Activated naive CD8-positive, alpha-beta T cell treated with anti-CD3 and anti-CD28 coated beads for 36 hours (primary cell): ENCODE results near the gene MYLK. TPM values are rescaled to one million over a fixed set of nuclear protein-coding genes. Genes with fewer than 3 reads are reported as not detected.

Experiments used
- DNase-seq: peaks from one replicate; pipeline ENCODE4 v3.0.0; 2021
- H3K27ac Mint-ChIP-seq: one replicate; pipeline ENCODE4 v1.8.0; 2022; ENCODE audit warnings: mild to moderate bottlenecking, moderate library complexity, mixed read lengths
- H3K27me3 Mint-ChIP-seq: one replicate; pipeline ENCODE4 v1.8.0; 2022; ENCODE audit warnings: mild to moderate bottlenecking, mixed read lengths
- H3K36me3 Mint-ChIP-seq: one replicate; pipeline ENCODE4 v1.8.0; 2021; ENCODE audit warnings: mild to moderate bottlenecking, mixed read lengths
- H3K4me1 Mint-ChIP-seq: one replicate; pipeline ENCODE4 v1.8.0; 2021; ENCODE audit warnings: mixed read lengths
- H3K4me3 Mint-ChIP-seq: one replicate; pipeline ENCODE4 v1.8.0; 2022; ENCODE audit warnings: mild to moderate bottlenecking, moderate library complexity, mixed read lengths
- H3K9me3 Mint-ChIP-seq: one replicate; pipeline ENCODE4 v1.8.0; 2022; ENCODE audit warnings: mixed read lengths
- total RNA-seq, 2 experiments: library from RNA; stranded (reverse); gene quantifications; one replicate each; pipeline ENCODE4 v1.2.3, GENCODE V29; 2021

Gene MYLK
- total RNA-seq, 2 experiments from 2014 or later: not detected

GRCh38 chr3:123682781-123683504 is 201.2 kb downstream of the MYLK start:
- no peak overlapping the region for H3K4me3 Mint-ChIP-seq
- H3K27me3 Mint-ChIP-seq: no peaks in the 10 kb centered on the region
- DNase-seq: no peak
- H3K9me3 Mint-ChIP-seq: no peaks in the 10 kb centered on the region
- H3K36me3 Mint-ChIP-seq: no peaks in the 10 kb centered on the region
- no peak overlapping the region for H3K27ac Mint-ChIP-seq
- H3K4me1 Mint-ChIP-seq: no peaks in the 10 kb centered on the region

GRCh38 chr3:123682302-123682701 is 201.8 kb downstream of the MYLK start:
- no peak for DNase-seq
- H3K27ac Mint-ChIP-seq: no peak overlapping the region
- H3K27me3 Mint-ChIP-seq: no peaks in the 10 kb centered on the region
- no peaks in the 10 kb centered on the region for H3K9me3 Mint-ChIP-seq
- no peak overlapping the region for H3K4me3 Mint-ChIP-seq
- H3K4me1 Mint-ChIP-seq: no peaks in the 10 kb centered on the region
- H3K36me3 Mint-ChIP-seq: no peaks in the 10 kb centered on the region

- no peaks in the 10 kb centered on the region for H3K27me3 Mint-ChIP-seq
- no peaks in the 10 kb centered on the region for H3K9me3 Mint-ChIP-seq
- no peaks in the 10 kb centered on the region for H3K36me3 Mint-ChIP-seq
- H3K4me1 Mint-ChIP-seq: no peaks in the 10 kb centered on the region
- DNase-seq: no peak
- H3K4me3 Mint-ChIP-seq: no peak overlapping the region
- no peak overlapping the region for H3K27ac Mint-ChIP-seq
Observed at GRCh38 chr3:123679712-123680386, 204.3 kb downstream of the MYLK start.

GRCh38 chr3:123678108-123678511 is 206.0 kb downstream of the MYLK start:
- H3K36me3 Mint-ChIP-seq: no peaks in the 10 kb centered on the region
- H3K4me3 Mint-ChIP-seq: no peak overlapping the region
- H3K27ac Mint-ChIP-seq: no peak overlapping the region
- DNase-seq: no peak
- no peaks in the 10 kb centered on the region for H3K27me3 Mint-ChIP-seq
- no peaks in the 10 kb centered on the region for H3K9me3 Mint-ChIP-seq
- no peaks in the 10 kb centered on the region for H3K4me1 Mint-ChIP-seq

GRCh38 chr3:123672429-123673146 is 211.5 kb downstream of the MYLK start:
- Mint-ChIP-seq H3K4me1 (peaks cover 2% of the 10 kb centered on the region), H3K36me3 (no peaks in the 10 kb centered on the region), H3K27ac (no peak overlapping the region), H3K9me3 (no peaks in the 10 kb centered on the region), H3K27me3 (no peaks in the 10 kb centered on the region), H3K4me3 (no peak overlapping the region)
- DNase-seq: no peak

- Mint-ChIP-seq H3K9me3 (no peaks in the 10 kb centered on the region), H3K27me3 (no peaks in the 10 kb centered on the region), H3K36me3 (no peaks in the 10 kb centered on the region)
Observed at GRCh38 chr3:123670743-123671142, 213.4 kb downstream of the MYLK start.

GRCh38 chr3:123668906-123669305 is 215.2 kb downstream of the MYLK start:
- H3K9me3 Mint-ChIP-seq: no peaks in the 10 kb centered on the region

More at GRCh38 chr3:123670743-123671142, 213.4 kb downstream of the MYLK start:
- Mint-ChIP-seq H3K27ac (no peak overlapping the region), H3K4me3 (no peak overlapping the region), H3K4me1 (peaks cover 3% of the 10 kb centered on the region)
- no peak for DNase-seq

GRCh38 chr3:123667784-123668183 is 216.3 kb downstream of the MYLK start:
- DNase-seq: no peak
- peaks cover 5% of the 10 kb centered on the region for H3K27me3 Mint-ChIP-seq
- H3K9me3 Mint-ChIP-seq: no peaks in the 10 kb centered on the region
- H3K4me3 Mint-ChIP-seq: no peak overlapping the region
- H3K4me1 Mint-ChIP-seq: peaks cover 3% of the 10 kb centered on the region
- H3K36me3 Mint-ChIP-seq: no peaks in the 10 kb centered on the region
- H3K27ac Mint-ChIP-seq: no peak overlapping the region

More at GRCh38 chr3:123668906-123669305, 215.2 kb downstream of the MYLK start:
- no peak for DNase-seq
- H3K4me1 Mint-ChIP-seq: peaks cover 3% of the 10 kb centered on the region
- H3K27ac Mint-ChIP-seq: no peak overlapping the region
- no peaks in the 10 kb centered on the region for H3K36me3 Mint-ChIP-seq
- H3K27me3 Mint-ChIP-seq: no peaks in the 10 kb centered on the region
- no peak overlapping the region for H3K4me3 Mint-ChIP-seq

- H3K36me3 Mint-ChIP-seq: no peaks in the 10 kb centered on the region
- no peak overlapping the region for H3K4me3 Mint-ChIP-seq
- DNase-seq: no peak
- peaks cover 5% of the 10 kb centered on the region for H3K27me3 Mint-ChIP-seq
- no peaks in the 10 kb centered on the region for H3K9me3 Mint-ChIP-seq
- no peak overlapping the region for H3K27ac Mint-ChIP-seq
- H3K4me1 Mint-ChIP-seq: peaks cover 3% of the 10 kb centered on the region
Observed at GRCh38 chr3:123664753-123665152, 219.4 kb downstream of the MYLK start.

GRCh38 chr3:123663977-123664376 is 220.2 kb downstream of the MYLK start:
- Mint-ChIP-seq H3K4me1 (peaks cover 3% of the 10 kb centered on the region), H3K9me3 (no peaks in the 10 kb centered on the region), H3K4me3 (no peak overlapping the region), H3K27me3 (peaks cover 5% of the 10 kb centered on the region), H3K36me3 (no peaks in the 10 kb centered on the region), H3K27ac (no peak overlapping the region)
- no peak for DNase-seq

GRCh38 chr3:123661973-123662372 is 222.2 kb downstream of the MYLK start:
- no peaks in the 10 kb centered on the region for H3K4me1 Mint-ChIP-seq
- peaks cover 5% of the 10 kb centered on the region for H3K27me3 Mint-ChIP-seq
- no peaks in the 10 kb centered on the region for H3K9me3 Mint-ChIP-seq
- no peaks in the 10 kb centered on the region for H3K36me3 Mint-ChIP-seq
- no peak overlapping the region for H3K27ac Mint-ChIP-seq
- H3K4me3 Mint-ChIP-seq: no peak overlapping the region
- no peak for DNase-seq

- Mint-ChIP-seq H3K4me3 (no peak overlapping the region), H3K27ac (no peak overlapping the region), H3K36me3 (no peaks in the 10 kb centered on the region), H3K4me1 (no peaks in the 10 kb centered on the region), H3K27me3 (peaks cover 5% of the 10 kb centered on the region), H3K9me3 (no peaks in the 10 kb centered on the region)
- DNase-seq: no peak
Observed at GRCh38 chr3:123660900-123661299, 223.2 kb downstream of the MYLK start.

- no peak overlapping the region for H3K4me3 Mint-ChIP-seq
- no peaks in the 10 kb centered on the region for H3K36me3 Mint-ChIP-seq
- no peaks in the 10 kb centered on the region for H3K4me1 Mint-ChIP-seq
- no peak for DNase-seq
- H3K9me3 Mint-ChIP-seq: no peaks in the 10 kb centered on the region
- no peak overlapping the region for H3K27ac Mint-ChIP-seq
- H3K27me3 Mint-ChIP-seq: peaks cover 5% of the 10 kb centered on the region
Observed at GRCh38 chr3:123660141-123660675, 223.9 kb downstream of the MYLK start.

GRCh38 chr3:123658852-123659206 is 225.3 kb downstream of the MYLK start:
- H3K27me3 Mint-ChIP-seq: peaks cover 5% of the 10 kb centered on the region
- no peaks in the 10 kb centered on the region for H3K4me1 Mint-ChIP-seq
- no peaks in the 10 kb centered on the region for H3K9me3 Mint-ChIP-seq
- no peaks in the 10 kb centered on the region for H3K36me3 Mint-ChIP-seq
- H3K27ac Mint-ChIP-seq: no peak overlapping the region
- no peak for DNase-seq
- no peak overlapping the region for H3K4me3 Mint-ChIP-seq

- no peak for DNase-seq
- no peak overlapping the region for H3K4me3 Mint-ChIP-seq
- H3K36me3 Mint-ChIP-seq: no peaks in the 10 kb centered on the region
- H3K27me3 Mint-ChIP-seq: peaks cover 3% of the 10 kb centered on the region
- no peaks in the 10 kb centered on the region for H3K9me3 Mint-ChIP-seq
- no peaks in the 10 kb centered on the region for H3K4me1 Mint-ChIP-seq
- no peak overlapping the region for H3K27ac Mint-ChIP-seq
Observed at GRCh38 chr3:123658118-123658851, 225.8 kb downstream of the MYLK start.
